Keratinocyte (primary cell): ENCODE results near the gene SLC30A3.

Experiments used
- CTCF ChIP-seq, 3 experiments: IDR thresholded peaks in 1 of 3; conservative IDR thresholded peaks in 1 of 3; optimal IDR thresholded peaks in 1 of 3; 2 replicates in 2 of 3; 3 replicates in 1 of 3; pipeline versions ENCODE3 to v1.5.1; 2011; ENCODE audit warnings: low read length in 3 of 3, mild to moderate bottlenecking in 3 of 3, moderate library complexity in 2 of 3, control low read depth in 1 of 3, inconsistent platforms in 1 of 3; ENCODE audit not compliant: insufficient read depth in 2 of 3; ENCODE audit errors: extremely low read depth in 1 of 3
- EZH2 ChIP-seq: IDR thresholded peaks from one replicate; pipeline ENCODE4 v1.6.1; 2012; ENCODE audit warnings: inconsistent platforms, mild to moderate bottlenecking, low read length, moderate library complexity

DNA sequence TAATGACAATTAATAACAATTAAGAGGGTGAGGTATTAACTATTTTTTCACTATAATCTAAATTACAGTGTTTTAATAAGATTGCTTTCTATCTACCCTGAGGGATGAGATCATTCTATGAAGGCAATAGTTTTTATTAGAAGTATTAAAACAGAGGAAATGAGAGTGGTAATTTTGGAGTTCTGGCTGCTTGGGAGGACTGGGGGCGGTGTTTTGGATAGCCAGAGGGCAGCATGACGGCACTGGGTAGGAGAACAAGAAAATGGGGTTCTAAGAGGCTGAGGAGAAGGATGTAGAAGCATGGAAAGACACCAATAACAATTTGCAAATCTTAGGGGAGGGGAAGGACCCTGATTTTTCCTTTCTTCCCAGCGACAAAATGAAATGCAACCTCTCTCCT lies 7.3 kb upstream of the SLC30A3 start:
- no peak for TF ChIP-seq CTCF (optimal IDR thresholded peaks at IDR 0.05 in 1 of 3, IDR thresholded peaks at IDR 0.05 in 1 of 3, conservative IDR thresholded peaks at IDR 0.05 in 1 of 3; ENCODE audit: extremely low read depth in 1 of 3, insufficient read depth in 2 of 3, low read length in 3 of 3)
- TF ChIP-seq EZH2: no peak
